Activated CD4-positive, alpha-beta T cell treated with anti-CD3 and anti-CD28 coated beads for 4 hours (primary cell): ENCODE measurements around the gene GLI3.
"Not testable (repeated sequence)": the region's sequence is repeated elsewhere in the genome, so short reads cannot be mapped to it uniquely, and the experiment has no call there.

Experiments
- DNase-seq, 2 donors: peaks; one replicate each; pipeline ENCODE4 v3.0.0-alpha.2; 2020

Gene GLI3

GRCh38 chr7:42210333-42210732 lies 26.7 kb downstream of the GLI3 start:
- DNase-seq = no peak

- DNase-seq = not testable (repeated sequence)
These were observed 27.9 kb downstream of the GLI3 start for GRCh38 chr7:42209085-42209484.

DNA sequence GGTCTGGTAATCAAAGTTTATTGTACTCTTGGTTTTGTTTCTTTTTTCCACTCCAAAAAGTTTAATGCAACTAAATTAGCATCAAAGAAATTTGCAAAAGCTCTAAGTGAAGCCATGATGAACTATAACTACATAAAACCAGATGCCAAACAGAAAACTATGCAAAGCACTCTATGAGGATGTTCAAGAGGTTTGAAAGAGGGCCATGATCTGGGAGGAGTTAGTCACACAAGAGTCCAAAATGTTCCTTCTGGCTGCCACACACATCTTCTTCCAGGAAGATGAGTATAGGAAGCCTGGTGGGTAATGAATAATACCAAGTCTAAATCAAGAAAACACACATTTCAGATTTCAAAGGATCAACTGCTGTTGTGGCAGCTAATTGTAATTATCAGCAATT lies 28.4 kb downstream of the GLI3 start:
- no peak for DNase-seq

- DNase-seq = no peak
These were observed 29.6 kb downstream of the GLI3 start for GRCh38 chr7:42207420-42207819.

DNA sequence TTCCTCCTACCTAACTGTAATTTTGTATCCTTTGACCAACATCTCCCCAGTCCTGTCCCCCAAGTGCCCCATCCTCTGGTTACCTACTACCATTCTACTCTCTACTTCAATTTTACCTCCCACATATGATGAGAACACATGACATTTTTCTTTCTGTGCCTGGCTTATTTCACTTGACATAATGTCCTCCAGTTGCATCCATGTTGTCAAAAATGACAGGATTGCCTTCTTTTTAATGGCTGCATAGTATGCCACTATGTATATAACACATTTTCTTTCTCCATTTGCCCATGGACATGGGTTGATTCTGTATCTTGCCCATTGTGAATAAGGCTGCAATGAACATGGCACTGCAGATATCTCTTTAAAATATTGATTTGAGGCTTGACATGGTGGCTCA lies 33.7 kb downstream of the GLI3 start:
- no peak for DNase-seq

DNA sequence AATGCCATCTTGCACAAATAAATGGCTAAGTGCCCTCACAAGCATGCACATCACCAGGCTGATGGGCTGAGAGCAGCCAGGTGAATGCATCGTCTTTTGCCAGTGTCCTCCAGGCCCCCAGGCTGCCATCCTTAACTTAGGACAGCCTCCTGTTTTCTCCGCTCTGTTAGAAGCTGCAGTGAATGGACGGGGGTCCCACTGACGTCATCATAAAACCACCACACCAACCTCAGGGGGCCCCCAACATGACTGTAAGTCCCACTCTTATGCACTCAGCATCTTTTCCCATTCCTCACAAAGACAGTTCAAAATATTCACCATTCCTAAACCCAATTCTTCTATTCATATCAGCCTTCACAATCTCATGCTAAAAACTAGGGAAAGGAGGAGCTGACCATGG lies 34.4 kb downstream of the GLI3 start:
- DNase-seq = no peak

- no peak for DNase-seq
These were observed 37.9 kb downstream of the GLI3 start for GRCh38 chr7:42198974-42199668.

- no peak for DNase-seq
These were observed 38.7 kb downstream of the GLI3 start for GRCh38 chr7:42198296-42198695.

DNA sequence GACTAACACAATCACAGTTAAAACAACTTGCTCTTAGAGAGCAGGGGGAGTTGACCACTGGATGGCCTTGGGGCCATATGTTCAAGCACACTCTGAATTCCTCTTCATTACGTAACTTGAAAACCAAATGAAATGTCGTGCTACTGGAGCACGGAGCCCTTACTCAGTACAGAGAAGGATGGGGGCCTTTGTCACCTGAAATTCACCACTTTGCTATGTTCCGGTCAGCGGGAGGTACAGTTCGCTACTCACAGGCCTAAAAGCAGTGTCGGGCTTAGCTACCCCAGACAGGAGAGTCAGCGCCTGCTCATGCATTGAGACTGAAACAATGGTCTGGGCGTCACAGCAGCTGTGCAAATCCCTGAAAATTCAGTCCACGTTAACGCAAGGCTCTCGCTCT lies 39.6 kb downstream of the GLI3 start:
- no peak for DNase-seq

DNA sequence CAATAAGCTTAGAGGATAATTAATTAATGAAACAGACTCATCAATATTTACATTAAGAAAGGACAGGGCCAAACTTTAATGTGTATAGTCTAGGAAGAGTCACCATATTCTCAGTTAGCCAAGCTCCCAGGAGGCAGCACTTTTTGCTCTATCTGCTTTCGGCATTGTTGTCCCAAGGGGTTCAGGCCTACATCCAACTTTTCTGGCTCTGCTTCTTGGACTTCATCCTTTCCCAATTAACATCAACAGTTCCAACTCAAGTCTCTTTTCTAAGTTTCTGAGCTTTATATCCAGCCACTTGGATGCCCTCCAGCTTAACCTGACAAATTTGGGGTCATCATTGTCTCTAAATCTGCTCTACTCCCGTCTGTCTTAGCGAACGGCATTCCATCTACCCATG lies 42.8 kb downstream of the GLI3 start:
- DNase-seq = no peak

GRCh38 chr7:42193471-42194129 lies 43.4 kb downstream of the GLI3 start:
- DNase-seq = no peak

- no peak for DNase-seq
These were observed 44.1 kb downstream of the GLI3 start for GRCh38 chr7:42192851-42193461.

GRCh38 chr7:42192066-42192465 lies 44.9 kb downstream of the GLI3 start:
- DNase-seq = no peak

- DNase-seq = no peak
These were observed 47.5 kb downstream of the GLI3 start for GRCh38 chr7:42189535-42189934.

GRCh38 chr7:42186151-42186550 lies 50.9 kb downstream of the GLI3 start:
- no peak for DNase-seq

- DNase-seq = no peak
These were observed 51.3 kb downstream of the GLI3 start for GRCh38 chr7:42185726-42186125.

DNA sequence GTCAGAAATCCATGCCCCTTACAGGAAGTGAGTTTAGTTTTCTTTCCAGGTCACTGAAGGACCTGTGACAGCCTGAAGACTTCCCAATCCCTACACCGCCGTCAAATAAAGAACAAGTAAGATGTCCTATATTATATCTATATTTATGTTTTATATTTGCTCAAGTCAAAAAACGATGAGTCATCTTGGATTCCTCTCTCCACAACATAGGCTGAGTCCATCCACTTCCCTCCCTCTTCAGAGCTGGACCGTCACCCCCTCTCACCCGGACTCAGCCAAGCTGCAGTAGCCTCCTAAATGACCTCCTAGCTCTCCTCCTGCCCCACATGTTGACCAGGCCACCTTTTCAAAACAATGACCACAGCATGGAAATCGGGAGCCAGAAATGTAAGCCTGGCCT lies 53.5 kb downstream of the GLI3 start:
- no peak for DNase-seq

- no peak for DNase-seq
These were observed 55.4 kb downstream of the GLI3 start for GRCh38 chr7:42181566-42181965.

DNA sequence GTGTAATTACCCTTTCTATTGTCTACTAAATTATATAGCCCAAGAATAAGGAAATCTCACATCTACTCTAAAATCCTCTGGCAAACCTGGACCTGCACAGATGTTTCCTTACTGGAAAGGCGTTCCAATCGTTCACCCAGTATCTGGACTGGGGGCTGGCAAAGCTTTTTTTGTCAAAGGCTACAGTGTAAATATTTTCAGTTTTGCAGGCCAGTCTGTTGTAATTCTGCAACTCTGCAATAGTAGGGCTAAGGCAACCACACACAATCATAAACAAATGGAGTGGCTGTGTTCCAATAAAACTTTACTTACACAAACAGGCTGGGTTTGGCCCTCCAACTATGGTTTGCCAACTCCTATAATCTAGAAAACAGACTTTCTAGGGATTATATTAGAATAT lies 56.2 kb downstream of the GLI3 start:
- DNase-seq = no peak

- no peak for DNase-seq
These were observed 60.3 kb downstream of the GLI3 start for GRCh38 chr7:42176724-42177101.

GRCh38 chr7:42175834-42176723 lies 60.9 kb downstream of the GLI3 start:
- no peak for DNase-seq

DNA sequence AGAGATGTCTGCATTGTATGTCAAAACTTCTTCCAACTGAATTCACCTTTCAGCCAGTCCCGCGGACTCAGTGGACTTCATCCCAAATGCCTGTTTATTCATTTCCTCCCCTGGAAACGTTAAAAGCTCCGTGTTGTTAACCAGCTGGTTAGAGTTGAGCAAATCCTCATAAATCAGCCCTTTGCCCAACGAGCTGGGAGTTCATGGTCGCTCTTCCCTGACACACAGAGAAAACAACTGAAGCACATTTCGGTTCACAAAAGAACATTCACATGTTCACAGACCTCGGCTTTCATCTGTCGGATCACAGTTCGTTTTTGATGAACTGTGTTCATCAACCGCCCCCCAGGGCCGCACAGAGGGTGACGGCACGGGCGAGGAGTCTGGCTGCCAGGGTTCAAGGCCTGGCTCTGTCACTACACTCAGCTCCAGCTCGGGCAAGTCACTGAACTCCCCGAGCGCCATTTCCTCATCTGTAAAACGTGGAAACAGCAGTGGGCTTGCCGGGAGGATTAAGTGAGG lies 62.6 kb downstream of the GLI3 start:
- no peak for DNase-seq

GRCh38 chr7:42170724-42171123 lies 66.3 kb downstream of the GLI3 start:
- DNase-seq = no peak
